C4-2B (cell line): ENCODE data around the gene APRT.

ENCODE experiments used
- H3K27ac ChIP-seq: fragments of 450-650 bp; 2 replicates; pipeline ENCODE4 v1.5.1; 2017
- ZFX ChIP-seq: fragments of 450-650 bp; IDR thresholded peaks from 2 replicates; pipeline ENCODE4 v1.6.1; 2017
- TF ChIP-seq, protein P1 (sequence below): fragments of 450-650 bp; conservative IDR thresholded peaks from 2 replicates; pipeline ENCODE4 v1.5.1; 2017; ENCODE audit warnings: mild to moderate bottlenecking

APRT gene

DNA sequence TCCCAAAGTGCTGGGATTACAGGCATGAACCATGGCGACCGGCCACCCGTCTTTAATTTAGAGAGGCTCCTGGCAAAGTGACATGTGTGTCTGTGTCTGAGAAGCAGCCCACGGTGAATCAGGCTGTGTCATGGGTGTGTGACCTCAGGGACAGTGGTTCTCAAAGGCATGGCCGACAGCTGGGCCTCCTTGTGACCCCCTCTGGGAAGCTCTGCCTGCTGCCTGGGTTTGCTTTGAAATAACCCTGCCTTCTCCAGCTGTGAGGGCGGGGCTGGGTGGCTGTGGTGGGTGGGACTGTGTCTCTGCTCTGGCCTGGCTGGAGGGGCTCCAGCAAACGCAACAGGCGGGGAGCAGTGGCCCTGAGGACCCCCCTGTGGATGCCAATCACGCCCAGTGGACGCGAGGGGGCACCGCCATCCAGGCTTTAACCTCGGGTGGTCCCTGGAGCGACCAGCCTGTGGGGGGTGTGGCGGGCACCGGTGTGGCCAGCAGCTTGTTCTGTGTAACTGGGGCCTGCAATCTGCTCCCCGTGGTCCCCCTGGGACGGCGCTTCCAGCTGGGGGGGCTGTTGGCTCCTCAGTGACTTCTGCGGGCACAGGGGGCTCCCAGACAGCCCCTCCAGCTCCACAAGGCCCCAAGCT is 8.8 kb upstream of the APRT start:
- no peak overlapping the region for H3K27ac ChIP-seq
- TF ChIP-seq, protein P1, sequence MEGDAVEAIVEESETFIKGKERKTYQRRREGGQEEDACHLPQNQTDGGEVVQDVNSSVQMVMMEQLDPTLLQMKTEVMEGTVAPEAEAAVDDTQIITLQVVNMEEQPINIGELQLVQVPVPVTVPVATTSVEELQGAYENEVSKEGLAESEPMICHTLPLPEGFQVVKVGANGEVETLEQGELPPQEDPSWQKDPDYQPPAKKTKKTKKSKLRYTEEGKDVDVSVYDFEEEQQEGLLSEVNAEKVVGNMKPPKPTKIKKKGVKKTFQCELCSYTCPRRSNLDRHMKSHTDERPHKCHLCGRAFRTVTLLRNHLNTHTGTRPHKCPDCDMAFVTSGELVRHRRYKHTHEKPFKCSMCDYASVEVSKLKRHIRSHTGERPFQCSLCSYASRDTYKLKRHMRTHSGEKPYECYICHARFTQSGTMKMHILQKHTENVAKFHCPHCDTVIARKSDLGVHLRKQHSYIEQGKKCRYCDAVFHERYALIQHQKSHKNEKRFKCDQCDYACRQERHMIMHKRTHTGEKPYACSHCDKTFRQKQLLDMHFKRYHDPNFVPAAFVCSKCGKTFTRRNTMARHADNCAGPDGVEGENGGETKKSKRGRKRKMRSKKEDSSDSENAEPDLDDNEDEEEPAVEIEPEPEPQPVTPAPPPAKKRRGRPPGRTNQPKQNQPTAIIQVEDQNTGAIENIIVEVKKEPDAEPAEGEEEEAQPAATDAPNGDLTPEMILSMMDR = no peak
- TF ChIP-seq ZFX = no peak

DNA sequence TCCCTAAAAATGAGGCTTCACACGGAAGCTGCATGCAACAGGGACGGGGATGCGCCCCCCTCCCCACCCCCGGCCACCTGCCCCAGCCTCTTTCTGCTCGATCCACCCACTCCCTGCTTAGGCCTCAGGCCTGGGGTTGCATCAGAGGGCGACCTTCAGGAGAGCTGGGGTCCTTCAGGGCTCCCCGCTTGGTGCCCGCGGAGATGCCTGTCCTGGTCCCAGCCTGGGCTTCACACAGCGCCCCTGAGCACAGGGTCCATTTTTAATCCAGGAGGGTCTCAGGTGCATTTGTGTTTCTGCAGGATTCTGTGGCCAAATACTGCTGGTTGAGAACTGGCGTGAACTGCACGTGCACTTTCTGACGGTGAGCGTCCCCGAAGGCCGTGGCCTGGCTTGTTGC is 7.4 kb upstream of the APRT start:
- no peak overlapping the region for H3K27ac ChIP-seq
- TF ChIP-seq, protein P1 = no peak
- TF ChIP-seq ZFX = no peak

DNA sequence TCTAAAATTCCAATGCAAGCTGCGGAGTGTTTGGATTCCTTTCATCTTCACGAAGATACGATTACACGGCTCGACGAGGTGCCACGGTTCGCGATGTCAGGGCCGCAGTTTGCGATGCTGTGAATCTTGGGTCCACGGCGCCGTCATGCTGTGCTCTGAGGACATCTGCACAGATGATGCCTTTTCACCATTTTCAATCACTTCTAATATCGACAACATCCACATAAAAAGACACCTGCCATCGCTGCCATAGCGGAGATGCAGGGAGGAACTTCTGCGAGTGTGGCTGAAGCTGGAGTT is 6.8 kb upstream of the APRT start:
- H3K27ac ChIP-seq = no peak overlapping the region
- TF ChIP-seq ZFX = no peak
- TF ChIP-seq, protein P1 = no peak

DNA sequence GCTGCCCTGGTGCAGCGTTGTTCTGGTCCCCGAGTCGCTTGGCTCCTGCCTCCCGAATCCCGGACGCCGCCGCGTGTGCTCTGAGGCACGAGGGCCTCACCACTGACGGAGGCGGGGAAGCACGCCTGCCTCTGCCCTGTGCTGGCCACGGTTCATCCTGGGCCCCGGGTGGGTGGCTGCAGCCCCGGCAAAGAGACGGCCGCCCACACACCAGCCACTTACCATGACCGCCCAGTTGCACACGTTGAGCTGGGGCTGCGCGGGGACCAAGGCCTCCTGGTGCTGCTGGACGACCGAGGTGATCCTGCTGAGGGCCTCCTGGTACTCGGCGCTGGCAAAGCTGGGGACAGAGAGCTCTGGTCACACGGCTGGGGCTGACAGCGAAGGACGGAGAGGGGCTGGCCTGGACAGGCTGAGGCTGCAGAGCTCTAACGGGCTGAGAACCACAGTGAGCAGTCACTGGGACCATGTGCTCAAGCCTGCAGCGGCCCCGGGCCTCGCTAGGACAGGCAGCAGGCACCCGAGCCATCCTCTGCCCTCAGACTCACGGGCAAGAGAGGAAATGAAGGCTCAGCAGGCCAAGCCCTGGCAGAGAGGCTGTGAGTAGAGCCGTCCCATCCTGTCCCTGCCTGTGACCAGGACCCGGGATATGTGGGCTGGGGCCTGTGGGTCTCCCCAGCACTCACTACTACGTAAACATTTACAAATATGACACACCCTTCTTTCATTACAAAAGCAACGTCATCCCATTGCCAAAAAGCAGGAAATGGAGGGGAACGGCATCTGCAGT is 6.3 kb upstream of the APRT start:
- TF ChIP-seq, protein P1 = no peak
- TF ChIP-seq ZFX = no peak
- no peak overlapping the region for H3K27ac ChIP-seq

DNA sequence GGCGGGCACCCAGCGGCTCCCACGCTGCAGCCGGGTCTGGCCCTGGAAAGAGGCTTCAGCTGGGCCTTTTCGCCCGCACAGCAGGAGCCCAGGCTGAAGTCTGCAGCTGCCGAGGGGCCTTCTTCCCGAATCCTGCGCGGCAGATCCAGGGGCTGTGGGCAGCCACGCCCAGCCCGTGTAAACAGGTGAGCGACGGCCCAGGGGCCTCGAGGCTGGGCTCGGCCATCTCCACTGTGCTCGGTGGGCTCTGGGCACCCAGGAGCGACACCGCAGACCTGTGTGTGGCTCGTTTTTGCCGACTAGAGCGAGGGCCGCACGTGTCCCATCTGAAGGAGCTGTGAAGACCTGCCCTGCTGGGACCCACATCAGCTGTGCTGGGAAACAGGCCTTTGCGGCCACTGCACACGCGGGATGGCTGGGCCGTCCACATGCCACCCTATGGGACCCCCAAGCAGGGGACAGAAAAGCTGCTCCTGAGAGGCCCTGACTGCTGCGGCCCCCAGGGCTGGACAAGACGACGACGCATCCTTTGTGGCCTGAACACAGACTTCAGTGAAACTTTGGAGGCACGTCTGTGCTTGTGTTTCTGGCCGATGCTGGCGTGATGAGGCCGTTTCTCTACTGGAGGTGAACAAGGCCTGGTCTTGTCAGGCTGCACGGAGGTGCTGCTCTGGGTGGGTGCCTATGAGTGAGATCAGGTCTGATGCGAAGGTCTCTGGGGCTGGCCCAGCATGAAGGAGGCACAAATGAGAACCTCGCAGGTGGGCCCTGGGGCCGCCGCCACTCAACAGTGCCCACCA is 5.2 kb upstream of the APRT start:
- no peak overlapping the region for H3K27ac ChIP-seq
- TF ChIP-seq ZFX = no peak
- TF ChIP-seq, protein P1 = no peak

GRCh38 chr16:88815901-88816589 is 4.3 kb upstream of the APRT start:
- TF ChIP-seq, protein P1 = peak; percentile 89
- no peak for TF ChIP-seq ZFX
- no peak overlapping the region for H3K27ac ChIP-seq
